GM03348 (cell line): ENCODE results near the gene SPPL2C.

Experiments
- DNase-seq: peaks from one replicate; pipeline ENCODE4 v3.0.0; 2012; ENCODE audit warnings: low spot score

Gene SPPL2C, protein sequence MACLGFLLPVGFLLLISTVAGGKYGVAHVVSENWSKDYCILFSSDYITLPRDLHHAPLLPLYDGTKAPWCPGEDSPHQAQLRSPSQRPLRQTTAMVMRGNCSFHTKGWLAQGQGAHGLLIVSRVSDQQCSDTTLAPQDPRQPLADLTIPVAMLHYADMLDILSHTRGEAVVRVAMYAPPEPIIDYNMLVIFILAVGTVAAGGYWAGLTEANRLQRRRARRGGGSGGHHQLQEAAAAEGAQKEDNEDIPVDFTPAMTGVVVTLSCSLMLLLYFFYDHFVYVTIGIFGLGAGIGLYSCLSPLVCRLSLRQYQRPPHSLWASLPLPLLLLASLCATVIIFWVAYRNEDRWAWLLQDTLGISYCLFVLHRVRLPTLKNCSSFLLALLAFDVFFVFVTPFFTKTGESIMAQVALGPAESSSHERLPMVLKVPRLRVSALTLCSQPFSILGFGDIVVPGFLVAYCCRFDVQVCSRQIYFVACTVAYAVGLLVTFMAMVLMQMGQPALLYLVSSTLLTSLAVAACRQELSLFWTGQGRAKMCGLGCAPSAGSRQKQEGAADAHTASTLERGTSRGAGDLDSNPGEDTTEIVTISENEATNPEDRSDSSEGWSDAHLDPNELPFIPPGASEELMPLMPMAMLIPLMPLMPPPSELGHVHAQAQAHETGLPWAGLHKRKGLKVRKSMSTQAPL

DNA sequence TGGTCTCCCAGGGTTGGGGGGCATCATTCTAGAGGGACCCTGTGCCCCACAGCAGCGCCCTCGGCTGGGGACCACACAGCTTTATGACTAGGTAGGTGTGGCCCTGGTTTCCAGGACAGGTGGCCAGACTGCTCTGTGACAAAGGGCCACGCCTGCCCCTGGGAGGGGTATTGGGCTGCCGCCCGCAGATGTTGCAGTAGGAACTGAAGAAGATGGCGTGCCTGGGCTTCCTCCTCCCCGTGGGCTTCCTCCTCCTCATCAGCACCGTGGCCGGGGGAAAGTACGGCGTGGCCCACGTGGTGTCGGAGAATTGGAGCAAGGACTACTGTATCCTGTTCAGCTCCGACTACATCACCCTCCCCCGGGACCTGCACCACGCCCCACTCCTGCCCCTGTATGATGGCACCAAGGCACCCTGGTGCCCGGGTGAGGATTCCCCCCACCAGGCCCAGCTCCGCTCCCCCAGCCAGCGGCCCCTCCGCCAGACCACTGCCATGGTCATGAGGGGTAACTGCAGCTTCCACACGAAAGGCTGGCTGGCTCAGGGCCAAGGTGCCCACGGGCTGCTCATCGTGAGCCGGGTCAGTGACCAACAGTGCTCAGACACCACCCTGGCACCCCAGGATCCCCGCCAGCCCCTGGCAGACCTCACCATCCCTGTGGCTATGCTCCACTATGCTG, at the start of gene SPPL2C:
Gene SPPL2C, plus strand, starts transcription at position 187 of the 681 bp plus-strand sequence. Its CDS starts 26 bp downstream, at position 213.
- no peak for DNase-seq

DNA sequence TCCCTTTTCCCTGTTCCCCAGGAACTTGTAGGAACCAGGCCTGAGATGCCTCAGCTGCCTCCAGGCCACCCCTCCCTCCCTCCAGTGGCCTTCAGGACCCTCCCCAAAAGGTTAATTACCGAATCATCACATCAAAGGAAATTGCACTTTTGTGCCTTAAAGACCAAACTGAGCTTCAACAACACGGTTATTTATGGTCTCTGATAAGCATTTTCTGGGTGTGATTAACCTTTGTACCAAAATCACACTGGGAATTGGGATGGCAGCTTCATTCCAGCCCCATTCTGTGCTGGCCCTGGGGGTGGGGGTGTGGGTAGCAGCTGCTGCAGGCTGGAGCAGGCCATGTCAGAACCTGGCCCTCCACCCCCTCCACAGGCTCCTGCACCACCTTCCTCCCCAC, 43.9 kb upstream of the SPPL2C start:
- no peak for DNase-seq

GRCh38 chr17:45801421-45801820, 43.3 kb upstream of the SPPL2C start:
- DNase-seq: no peak

- DNase-seq: no peak
These were observed 35.8 kb upstream of the SPPL2C start for GRCh38 chr17:45808845-45809244.

- DNase-seq: no peak
These were observed 35.2 kb upstream of the SPPL2C start for GRCh38 chr17:45809499-45809898.

- no peak for DNase-seq
These were observed 32.6 kb upstream of the SPPL2C start for GRCh38 chr17:45812102-45812501.

DNA sequence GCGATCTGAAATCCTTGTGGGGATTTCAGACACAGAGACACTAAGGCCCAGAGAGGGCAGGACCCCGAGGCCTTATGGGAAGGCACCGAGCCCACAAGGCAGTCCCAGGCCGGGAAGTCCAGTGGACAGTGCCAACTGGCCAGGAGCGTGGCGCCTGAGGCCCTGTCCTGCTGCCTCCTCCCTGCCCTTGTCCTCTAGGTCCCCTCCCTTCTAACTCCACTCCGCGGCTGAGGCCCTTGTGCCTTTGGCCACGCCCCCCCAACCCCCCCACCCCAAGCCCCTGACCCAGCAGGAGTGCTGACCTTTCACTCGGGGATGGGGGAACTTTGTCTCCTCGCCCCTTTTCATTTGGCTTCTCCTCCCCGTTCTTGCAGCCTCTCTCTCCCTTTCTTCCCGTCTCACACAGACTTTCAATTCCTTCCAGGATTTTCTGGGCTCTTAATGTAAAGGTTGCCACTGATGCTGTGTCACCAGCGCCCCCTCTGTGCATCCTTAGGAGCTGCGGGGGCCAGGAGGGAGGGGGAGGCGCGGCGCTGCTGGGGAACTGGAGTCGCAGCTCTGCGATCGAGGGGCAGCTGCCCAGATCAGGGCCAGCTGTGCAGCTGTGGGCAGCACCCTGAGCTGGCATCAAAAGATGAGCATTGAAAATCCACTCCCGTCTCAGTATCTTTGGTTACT, 31.5 kb upstream of the SPPL2C start:
- no peak for DNase-seq

DNA sequence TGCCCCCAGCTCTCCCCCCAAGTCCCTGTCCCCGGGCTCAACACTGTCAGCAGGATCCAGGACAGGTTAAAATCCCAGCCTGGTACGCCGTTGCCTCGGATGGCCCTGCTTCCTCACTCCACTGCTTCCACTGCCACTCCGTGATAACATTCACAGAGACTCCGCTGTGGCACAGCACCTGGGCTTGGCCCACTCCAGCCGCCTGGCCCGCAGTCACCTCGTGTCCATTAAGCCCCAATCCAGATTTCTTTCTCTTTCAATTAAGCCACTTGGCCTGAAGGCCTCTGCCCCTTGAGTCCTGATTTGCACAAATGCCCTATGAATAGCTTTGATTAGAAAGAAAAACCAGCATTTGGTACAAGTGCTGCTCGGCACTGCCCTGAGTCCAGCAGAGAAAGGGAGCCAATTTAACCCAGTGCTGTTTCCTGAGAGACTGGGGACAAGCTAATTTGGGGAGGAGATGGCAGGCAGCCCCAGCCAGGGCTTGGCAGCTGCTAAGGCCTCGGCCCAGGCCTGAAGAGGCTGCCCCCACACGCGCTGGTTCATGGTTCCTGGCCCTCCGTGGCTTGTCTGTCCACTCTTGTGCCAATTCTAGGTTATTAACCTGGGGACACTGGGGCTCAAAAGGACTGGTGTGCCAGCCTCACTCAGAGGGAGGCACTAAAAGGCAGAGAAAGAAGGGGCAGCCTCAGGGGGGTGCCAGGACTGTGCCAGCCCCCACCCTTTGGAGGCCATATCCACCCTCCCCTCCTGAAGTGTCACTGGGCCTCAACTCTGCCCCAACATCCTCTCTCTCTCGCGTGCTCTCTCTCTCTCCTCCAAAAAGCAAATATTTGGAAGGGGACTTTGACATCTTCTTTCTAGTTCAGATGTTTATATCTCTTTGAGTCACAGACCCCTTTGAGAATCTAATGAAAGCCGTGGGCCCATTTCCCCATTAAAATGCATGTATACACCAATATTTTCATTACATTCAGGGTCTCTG, 29.8 kb upstream of the SPPL2C start:
- no peak for DNase-seq

DNA sequence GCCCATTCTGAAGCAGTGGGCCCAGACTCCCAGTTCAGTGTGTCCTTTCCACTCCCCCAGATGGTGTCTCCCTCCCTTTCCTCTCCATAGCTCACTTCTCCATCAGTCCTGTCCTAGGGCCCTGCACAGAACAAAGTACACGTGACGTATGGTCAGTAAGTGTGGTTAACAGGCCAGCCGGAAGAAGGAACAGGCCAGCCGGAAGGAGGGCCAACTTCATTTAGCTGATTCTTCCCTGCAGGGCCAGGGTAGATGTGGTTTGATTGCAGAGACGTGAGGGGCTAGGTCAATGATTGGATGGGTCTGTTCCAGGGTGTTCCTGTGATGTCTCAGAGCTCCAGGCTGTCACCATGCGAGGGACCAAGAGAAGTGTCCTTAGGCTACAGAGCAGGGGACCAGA, 28.9 kb upstream of the SPPL2C start:
- DNase-seq: no peak

- no peak for DNase-seq
These were observed 26.6 kb upstream of the SPPL2C start for GRCh38 chr17:45818041-45818440.

DNA sequence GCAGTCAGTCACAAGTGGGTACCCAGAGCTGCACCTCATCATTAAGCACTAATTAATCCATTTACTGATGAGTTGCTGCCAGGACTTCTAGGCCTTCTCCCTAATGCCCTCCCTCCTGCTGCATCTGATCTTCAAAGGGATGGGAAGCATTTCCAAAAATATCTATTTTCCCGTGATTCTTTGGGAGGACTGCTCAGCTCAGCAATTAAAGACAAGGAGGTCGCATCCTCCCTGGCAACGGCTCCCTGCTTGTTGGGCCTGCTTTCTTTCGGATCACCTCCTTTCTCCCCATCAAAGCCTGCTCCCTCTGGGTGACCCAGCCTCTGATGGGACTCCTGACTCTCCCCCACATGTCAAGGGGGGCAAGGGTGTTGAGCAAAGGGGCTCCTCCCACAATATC, 26.0 kb upstream of the SPPL2C start:
- no peak for DNase-seq

DNA sequence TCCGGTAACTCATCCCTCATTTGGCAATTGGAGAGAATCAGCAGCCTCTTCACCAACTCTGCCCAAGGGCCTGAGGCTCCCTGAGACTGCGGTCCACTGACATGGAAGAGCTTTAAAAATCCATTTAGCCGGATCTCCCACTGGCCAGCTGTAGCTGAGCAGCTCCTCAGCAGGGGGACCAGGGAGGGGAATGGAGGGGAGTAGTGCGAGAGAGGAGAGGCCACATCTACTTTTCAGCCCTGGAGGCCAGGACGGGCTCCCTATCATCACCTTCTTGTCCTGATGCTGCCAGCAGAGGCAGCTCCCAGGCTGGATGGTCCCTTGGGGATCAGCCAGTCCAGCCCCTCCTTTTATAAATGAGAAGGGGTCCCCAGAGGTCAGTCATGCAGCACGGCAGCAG, 25.0 kb upstream of the SPPL2C start:
- DNase-seq: no peak

DNA sequence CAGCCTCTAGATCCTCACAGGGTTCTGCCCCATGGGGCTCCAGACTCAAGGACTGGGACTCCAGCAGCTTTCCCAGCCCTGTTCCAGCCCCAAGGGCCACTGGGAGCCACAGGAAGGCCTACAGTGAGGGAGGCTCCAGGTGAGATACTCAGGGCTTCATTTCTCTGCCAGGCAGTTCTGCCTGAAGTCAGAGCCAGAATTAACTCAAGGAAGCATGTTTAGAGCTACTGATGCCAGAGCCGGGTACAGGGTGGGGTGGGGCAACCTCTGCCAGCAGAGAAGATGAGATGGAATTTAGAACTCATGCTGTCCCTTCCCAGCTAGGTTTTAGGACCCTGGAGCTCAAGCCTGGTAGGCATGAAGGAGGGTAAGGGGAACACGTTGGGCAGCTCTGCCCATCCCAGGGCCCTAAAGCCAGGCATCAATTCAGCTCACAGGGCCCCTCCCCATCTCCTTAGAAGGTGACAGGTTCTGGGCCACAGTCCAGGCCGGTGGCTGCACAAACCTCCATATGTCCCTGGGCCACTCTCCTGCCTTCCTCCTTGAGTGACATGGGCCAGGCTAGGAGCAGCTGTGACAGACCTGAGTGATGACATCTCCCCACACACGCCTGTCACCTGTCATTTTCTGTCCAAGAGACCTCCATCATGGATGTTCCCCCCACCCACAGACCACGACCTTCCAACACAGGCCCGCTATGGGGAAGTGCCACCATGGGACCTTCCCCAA, 24.5 kb upstream of the SPPL2C start:
- no peak for DNase-seq

GRCh38 chr17:45821147-45821546, 23.5 kb upstream of the SPPL2C start:
- DNase-seq: no peak

DNA sequence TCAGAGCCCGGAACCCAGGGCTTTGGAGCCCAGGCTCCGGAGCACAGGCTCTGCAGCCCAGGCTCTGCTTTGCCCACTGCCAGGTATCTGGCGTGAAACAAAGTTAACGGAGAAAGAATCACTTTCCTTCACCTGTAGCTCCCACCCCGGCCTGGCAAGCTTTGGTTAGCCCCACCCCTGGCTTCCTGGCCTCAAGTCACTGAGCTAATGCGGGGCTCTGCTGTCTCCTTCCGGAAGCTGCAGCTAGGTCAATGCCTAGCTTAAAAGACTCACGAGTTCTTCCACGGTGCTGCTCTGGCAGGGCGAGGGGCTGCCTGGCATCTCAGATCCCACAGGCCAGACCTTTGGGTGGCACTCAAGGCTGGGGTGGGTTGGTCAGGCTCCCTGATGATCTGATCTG, 21.1 kb upstream of the SPPL2C start:
- no peak for DNase-seq

- no peak for DNase-seq
These were observed 20.2 kb upstream of the SPPL2C start for GRCh38 chr17:45824475-45824874.

DNA sequence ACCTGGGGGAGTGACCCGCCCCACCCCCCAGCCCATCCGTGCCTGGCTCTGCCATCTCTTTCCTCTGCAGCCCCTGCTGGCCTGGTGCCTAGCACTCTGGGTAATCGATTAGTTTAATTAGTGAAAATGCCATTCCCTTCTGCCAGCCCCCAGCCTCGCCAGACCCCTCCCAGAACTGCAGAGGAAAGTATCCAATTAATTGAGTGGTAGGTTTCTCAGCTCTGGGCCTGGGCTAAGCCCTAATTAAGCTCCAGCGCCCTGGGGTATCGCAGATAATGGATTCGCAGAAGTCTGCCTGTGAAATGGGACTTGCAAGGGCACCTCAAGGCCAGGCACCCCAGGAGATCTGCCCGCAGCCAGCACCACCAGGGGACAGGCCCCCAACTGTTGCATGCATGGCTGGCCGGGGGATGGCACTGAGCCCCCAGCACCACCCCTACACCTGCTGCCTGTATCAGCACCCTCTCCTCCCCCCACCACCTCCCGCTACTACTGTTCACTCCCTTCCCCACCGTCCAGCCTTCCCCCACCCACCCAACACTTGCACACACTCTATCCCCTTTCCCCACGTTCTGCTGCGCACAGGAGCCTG, 19.7 kb upstream of the SPPL2C start:
- DNase-seq: no peak

DNA sequence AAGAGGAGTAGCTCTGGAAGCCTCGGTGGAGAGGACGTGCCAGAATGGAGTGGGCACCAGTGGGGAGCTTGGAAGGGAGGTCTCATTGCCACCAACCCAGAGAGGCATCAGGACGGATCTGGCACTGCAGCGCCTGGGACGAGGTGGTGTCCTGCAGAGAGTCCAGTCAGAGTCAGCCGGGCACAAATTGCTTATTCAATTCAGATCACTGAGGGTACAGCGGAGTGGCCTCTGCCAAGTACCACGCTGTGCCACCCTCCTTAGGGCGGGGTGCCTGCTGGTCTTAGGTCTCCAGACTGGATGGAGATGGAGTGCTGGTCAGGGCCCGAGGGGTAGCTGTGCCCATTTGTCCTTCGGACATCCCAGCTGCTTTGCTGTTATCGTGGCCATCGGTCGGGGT, 18.9 kb upstream of the SPPL2C start:
- no peak for DNase-seq

DNA sequence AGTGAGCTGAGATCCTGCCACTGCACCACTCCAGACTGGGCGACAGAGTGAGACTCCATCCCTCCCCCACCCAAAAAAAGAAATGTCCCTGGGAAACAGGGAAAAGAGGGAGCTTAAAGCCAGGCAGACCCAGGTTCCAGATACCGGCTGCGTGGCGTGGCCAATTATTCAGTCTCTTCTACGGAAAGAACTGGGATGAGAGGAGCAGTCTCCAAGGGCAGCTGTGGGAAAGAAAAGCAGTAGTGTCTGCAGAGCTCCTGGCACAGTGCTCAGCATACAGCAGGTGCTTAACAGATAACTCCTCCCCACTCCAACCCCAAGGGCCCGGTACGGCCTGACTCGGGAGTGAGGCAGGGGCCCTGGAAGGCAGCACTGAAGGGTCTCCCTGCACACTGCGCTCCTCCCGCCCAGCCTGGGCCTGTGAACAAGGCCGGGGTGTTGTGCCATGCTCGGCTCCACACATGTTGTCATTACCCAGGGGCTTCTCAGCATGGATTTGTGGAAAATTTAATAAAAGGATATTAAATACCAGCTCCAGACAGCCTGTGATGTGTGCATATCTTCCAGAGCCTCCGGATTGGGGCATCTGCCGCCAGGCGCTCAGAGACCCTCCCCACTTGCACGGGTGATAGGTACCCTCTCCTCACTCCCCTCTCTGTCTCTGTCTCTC, 17.6 kb upstream of the SPPL2C start:
- DNase-seq: no peak

GRCh38 chr17:45828171-45828570, 16.5 kb upstream of the SPPL2C start:
- DNase-seq: no peak
